ENCODE data around the gene STX18. TPM values are rescaled to one million over a fixed set of nuclear protein-coding genes. Genes with fewer than 3 reads are reported as not detected.

Gene STX18
- total RNA-seq, 1 donor: 32.2 TPM

GRCh38 chr4:4455210-4455865, 86.5 kb downstream of the STX18 start:
- no peak for DNase-seq (ENCODE audit: low read depth)
- H3K4me3 ChIP-seq (ENCODE audit: low read depth, low read length): no peak overlapping the region
- no peak for TF ChIP-seq CTCF (IDR thresholded peaks at IDR 0.05; ENCODE audit: insufficient read depth, low read length)

GRCh38 chr4:4446434-4446833, 95.4 kb downstream of the STX18 start:
- DNase-seq (ENCODE audit: low read depth): peak; percentile 8
- TF ChIP-seq CTCF (IDR thresholded peaks at IDR 0.05; ENCODE audit: insufficient read depth, low read length): no peak
- H3K4me3 ChIP-seq (ENCODE audit: low read depth, low read length): no peak overlapping the region

- no peak overlapping the region for H3K4me3 ChIP-seq (ENCODE audit: low read depth, low read length)
- peak; percentile 72 for DNase-seq (ENCODE audit: low read depth)
- TF ChIP-seq CTCF (IDR thresholded peaks at IDR 0.05; ENCODE audit: insufficient read depth, low read length): no peak
Observed at GRCh38 chr4:4443821-4444220, 98.0 kb downstream of the STX18 start.

GRCh38 chr4:4440333-4441061, 101.4 kb downstream of the STX18 start:
- no peak for DNase-seq (ENCODE audit: low read depth)
- no peak for TF ChIP-seq CTCF (IDR thresholded peaks at IDR 0.05; ENCODE audit: insufficient read depth, low read length)
- H3K4me3 ChIP-seq (ENCODE audit: low read depth, low read length): no peak overlapping the region

DNA sequence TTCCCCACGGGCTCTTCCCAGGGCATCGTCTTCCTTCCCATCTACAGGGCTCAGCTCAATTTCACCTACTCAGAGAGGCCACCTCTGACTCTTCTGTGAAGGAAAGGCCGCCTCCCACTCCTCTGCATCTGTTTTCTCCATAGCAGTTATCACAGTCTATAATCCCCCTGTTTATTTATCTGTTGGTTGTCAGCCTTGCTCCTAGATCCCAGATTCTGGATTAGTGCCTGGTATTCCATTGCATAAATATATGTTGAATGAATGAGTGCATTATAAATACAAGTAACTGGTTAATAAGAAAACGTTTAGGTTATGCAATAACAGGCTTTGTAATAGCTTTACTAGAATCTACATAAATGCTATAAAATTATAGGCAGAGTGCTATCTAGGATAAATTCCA, 102.1 kb downstream of the STX18 start:
- no peak for DNase-seq (ENCODE audit: low read depth)
- H3K4me3 ChIP-seq (ENCODE audit: low read depth, low read length): no peak overlapping the region
- no peak for TF ChIP-seq CTCF (IDR thresholded peaks at IDR 0.05; ENCODE audit: insufficient read depth, low read length)

- no peak overlapping the region for H3K4me3 ChIP-seq (ENCODE audit: low read depth, low read length)
- no peak for TF ChIP-seq CTCF (IDR thresholded peaks at IDR 0.05; ENCODE audit: insufficient read depth, low read length)
- no peak for DNase-seq (ENCODE audit: low read depth)
Observed at GRCh38 chr4:4438891-4439290, 103.0 kb downstream of the STX18 start.
